ENCODE measurements around the gene PPIF.

DNA sequence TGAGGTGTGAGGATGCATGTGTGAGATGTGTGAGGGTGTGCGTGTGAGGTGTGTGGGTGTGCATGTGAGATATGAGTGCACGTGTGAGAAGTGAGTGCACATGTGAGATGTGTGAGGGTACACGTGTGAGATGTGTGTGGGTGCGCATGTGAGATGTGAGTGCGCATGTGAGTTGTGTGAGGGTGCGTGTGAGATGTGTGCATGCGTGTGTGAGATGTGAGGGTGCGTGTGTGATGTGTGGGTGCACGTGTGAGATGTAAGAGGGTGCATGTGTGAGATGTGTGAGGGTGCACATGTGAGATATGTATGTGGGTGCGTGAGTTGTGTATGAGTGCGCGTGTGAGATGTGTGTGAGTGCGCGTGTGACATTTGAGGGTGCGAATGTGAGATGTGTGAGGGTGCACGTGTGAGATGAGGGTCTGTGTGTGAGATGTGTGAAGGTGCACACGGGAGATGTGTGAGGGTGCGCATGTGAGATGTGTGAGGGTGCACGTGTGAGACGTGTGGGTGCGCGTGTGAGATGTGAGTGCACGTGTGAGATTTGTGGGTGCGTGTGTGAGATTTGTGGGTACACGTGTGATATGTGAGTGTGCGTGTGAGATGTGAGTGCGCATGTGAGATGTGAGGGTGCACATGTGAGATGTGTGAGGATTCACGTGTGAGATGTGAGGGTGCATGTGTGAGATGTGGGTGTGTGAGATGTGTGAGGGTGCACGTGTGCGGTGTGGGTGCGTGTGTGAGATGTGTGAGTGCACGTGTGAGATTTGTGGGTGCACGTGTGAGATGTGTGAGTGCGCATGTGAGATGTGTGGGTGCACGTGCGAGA is 30.5 kb downstream of the PPIF start:
- TF ChIP-seq POLR2A (IDR thresholded peaks at IDR 0.05) (no peak), POLR2AphosphoS5 (IDR thresholded peaks at IDR 0.05) (no peak), EP300 (IDR thresholded peaks at IDR 0.05) (no peak)
- TF ChIP-seq, protein P1, sequence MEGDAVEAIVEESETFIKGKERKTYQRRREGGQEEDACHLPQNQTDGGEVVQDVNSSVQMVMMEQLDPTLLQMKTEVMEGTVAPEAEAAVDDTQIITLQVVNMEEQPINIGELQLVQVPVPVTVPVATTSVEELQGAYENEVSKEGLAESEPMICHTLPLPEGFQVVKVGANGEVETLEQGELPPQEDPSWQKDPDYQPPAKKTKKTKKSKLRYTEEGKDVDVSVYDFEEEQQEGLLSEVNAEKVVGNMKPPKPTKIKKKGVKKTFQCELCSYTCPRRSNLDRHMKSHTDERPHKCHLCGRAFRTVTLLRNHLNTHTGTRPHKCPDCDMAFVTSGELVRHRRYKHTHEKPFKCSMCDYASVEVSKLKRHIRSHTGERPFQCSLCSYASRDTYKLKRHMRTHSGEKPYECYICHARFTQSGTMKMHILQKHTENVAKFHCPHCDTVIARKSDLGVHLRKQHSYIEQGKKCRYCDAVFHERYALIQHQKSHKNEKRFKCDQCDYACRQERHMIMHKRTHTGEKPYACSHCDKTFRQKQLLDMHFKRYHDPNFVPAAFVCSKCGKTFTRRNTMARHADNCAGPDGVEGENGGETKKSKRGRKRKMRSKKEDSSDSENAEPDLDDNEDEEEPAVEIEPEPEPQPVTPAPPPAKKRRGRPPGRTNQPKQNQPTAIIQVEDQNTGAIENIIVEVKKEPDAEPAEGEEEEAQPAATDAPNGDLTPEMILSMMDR (IDR thresholded peaks at IDR 0.05) = no peak
